ENCODE results near the gene ZNF385D.
A peak's percentile ranks its signal among the peaks of the same experiment; 100 is the strongest.

The ZNF385D gene

GRCh38 chr3:21750831-21751391 lies at the start of gene ZNF385D:
ZNF385D (minus strand) TSS chr3:21751210; CDS start chr3:21750916, 294 bp downstream.
- DNase-seq (ENCODE audit: low read depth, low spot score), result peak; percentile 72
- H3K4me3 ChIP-seq (ENCODE audit: insufficient read length, low read depth), result peak within 1 kb of the TSS; percentile 64
- no peaks in the 10 kb centered on the region for H3K9me3 ChIP-seq (ENCODE audit: insufficient read depth, low read length)
- TF ChIP-seq SUZ12 (IDR thresholded peaks at IDR 0.05; ENCODE audit: extremely low read depth, insufficient read depth, insufficient read length), result no peak
- TF ChIP-seq YY1 (IDR thresholded peaks at IDR 0.05; ENCODE audit: insufficient read depth, insufficient read length), result no peak
- TF ChIP-seq ZNF274 (IDR thresholded peaks at IDR 0.05; ENCODE audit: low read depth, low read length), result no peak
- H3K36me3 ChIP-seq (ENCODE audit: insufficient read depth, insufficient read length, low read length), result no peaks in the 10 kb centered on the region
- no peaks in the 10 kb centered on the region for H3K4me1 ChIP-seq (ENCODE audit: insufficient read depth, insufficient read length)
- peak within 1 kb of the TSS; percentile 83 for H3K9ac ChIP-seq (ENCODE audit: insufficient read length, low read depth)
- H3K27me3 ChIP-seq (ENCODE audit: insufficient read depth, insufficient read length), result peaks cover 20% of the 10 kb centered on the region

DNA sequence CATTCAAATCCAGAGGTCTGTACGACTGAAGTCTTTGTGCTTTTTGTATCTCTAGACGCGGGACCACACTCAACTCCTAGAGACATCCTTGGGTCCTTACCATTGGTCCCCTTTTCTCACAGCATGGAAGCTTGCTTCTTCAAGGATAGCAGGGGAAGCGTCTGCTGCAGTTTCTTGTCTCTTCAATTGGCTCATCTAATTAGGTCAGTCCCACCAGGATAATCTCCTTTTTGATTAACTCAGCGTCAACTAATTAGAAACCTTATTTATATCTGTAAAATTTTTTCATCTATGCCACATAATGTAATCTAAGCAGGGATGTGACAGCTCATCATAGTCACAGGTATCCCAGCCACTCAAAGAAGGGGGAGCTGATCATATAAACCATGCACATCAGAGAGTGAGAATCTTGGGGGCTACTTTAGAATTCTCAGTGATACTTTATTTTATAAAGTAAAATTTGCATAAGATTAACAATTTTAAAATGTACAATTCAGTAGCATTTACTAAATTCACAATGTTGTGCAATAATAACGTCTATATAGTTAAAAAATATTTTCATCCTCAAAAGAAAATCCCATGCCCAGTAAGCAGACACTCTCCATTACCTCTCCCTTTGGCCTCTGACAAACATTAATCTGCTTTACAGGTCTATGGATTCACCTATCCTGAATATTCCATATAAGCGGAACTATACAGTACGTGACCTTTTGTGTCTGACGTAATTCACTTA lies 47.5 kb upstream of the ZNF385D start:
- Histone ChIP-seq H3K4me1 (ENCODE audit: insufficient read depth, insufficient read length) (no peaks in the 10 kb centered on the region), H3K9me3 (ENCODE audit: insufficient read depth, low read length) (no peaks in the 10 kb centered on the region), H3K4me3 (ENCODE audit: insufficient read length, low read depth) (no peak overlapping the region), H3K36me3 (ENCODE audit: insufficient read depth, insufficient read length, low read length) (no peaks in the 10 kb centered on the region), H3K9ac (ENCODE audit: insufficient read length, low read depth) (no peak overlapping the region), H3K27me3 (ENCODE audit: insufficient read depth, insufficient read length) (no peaks in the 10 kb centered on the region)
- TF ChIP-seq ZNF274 (IDR thresholded peaks at IDR 0.05; ENCODE audit: low read depth, low read length) (no peak), YY1 (IDR thresholded peaks at IDR 0.05; ENCODE audit: insufficient read depth, insufficient read length) (no peak), SUZ12 (IDR thresholded peaks at IDR 0.05; ENCODE audit: extremely low read depth, insufficient read depth, insufficient read length) (no peak)
- no peak for DNase-seq (ENCODE audit: low read depth, low spot score)

DNA sequence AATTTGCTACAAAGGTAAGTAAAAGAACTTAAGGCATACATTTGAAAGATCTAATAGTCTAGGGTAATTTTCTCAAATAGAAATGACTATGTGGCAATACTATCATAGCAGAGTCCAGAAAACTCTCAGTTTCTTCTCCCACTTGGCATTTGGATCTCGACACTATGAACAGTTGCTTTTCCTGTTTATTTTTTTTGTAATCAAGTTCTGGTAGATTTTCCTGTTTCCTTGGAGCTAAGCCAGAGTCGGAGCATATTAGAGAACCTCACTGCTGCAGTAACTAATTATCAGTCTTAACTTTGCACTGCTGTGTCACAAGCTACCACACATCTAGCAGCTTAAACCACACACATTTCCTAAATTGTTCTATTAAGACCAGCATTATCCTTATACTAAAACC lies 44.9 kb upstream of the ZNF385D start:
- no peaks in the 10 kb centered on the region for H3K36me3 ChIP-seq (ENCODE audit: insufficient read depth, insufficient read length, low read length)
- no peaks in the 10 kb centered on the region for H3K9me3 ChIP-seq (ENCODE audit: insufficient read depth, low read length)
- H3K4me1 ChIP-seq (ENCODE audit: insufficient read depth, insufficient read length), result no peaks in the 10 kb centered on the region
- TF ChIP-seq ZNF274 (IDR thresholded peaks at IDR 0.05; ENCODE audit: low read depth, low read length) (no peak), YY1 (IDR thresholded peaks at IDR 0.05; ENCODE audit: insufficient read depth, insufficient read length) (no peak), SUZ12 (IDR thresholded peaks at IDR 0.05; ENCODE audit: extremely low read depth, insufficient read depth, insufficient read length) (no peak)
- no peak for DNase-seq (ENCODE audit: low read depth, low spot score)
- no peak overlapping the region for H3K9ac ChIP-seq (ENCODE audit: insufficient read length, low read depth)
- no peaks in the 10 kb centered on the region for H3K27me3 ChIP-seq (ENCODE audit: insufficient read depth, insufficient read length)
- no peak overlapping the region for H3K4me3 ChIP-seq (ENCODE audit: insufficient read length, low read depth)

GRCh38 chr3:21795152-21795837 lies 44.3 kb upstream of the ZNF385D start:
- TF ChIP-seq YY1 (IDR thresholded peaks at IDR 0.05; ENCODE audit: insufficient read depth, insufficient read length) (no peak), ZNF274 (IDR thresholded peaks at IDR 0.05; ENCODE audit: low read depth, low read length) (no peak), SUZ12 (IDR thresholded peaks at IDR 0.05; ENCODE audit: extremely low read depth, insufficient read depth, insufficient read length) (no peak)
- no peak for DNase-seq (ENCODE audit: low read depth, low spot score)
- H3K27me3 ChIP-seq (ENCODE audit: insufficient read depth, insufficient read length), result no peaks in the 10 kb centered on the region
- no peak overlapping the region for H3K4me3 ChIP-seq (ENCODE audit: insufficient read length, low read depth)
- no peaks in the 10 kb centered on the region for H3K36me3 ChIP-seq (ENCODE audit: insufficient read depth, insufficient read length, low read length)
- no peaks in the 10 kb centered on the region for H3K9me3 ChIP-seq (ENCODE audit: insufficient read depth, low read length)
- H3K4me1 ChIP-seq (ENCODE audit: insufficient read depth, insufficient read length), result no peaks in the 10 kb centered on the region
- H3K9ac ChIP-seq (ENCODE audit: insufficient read length, low read depth), result no peak overlapping the region

DNA sequence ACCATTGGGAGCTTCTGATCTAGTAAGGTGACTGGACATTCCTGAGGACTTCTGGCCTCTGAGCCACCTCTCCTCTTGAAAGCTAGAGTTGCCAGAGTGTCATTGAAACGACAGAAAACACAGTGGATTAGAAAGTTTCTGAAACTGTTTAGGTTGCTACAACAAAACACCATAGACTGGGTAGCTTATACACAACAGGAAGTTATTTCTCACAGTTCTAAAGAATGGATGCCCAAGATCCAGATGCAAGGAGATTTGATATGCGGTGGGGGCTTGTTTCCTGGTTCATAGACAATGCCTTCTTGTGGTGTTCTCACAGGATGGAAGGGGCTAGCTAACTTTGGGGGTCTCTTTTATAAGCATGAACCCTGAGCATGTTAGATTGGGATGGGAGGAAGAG lies 43.3 kb upstream of the ZNF385D start:
- H3K27me3 ChIP-seq (ENCODE audit: insufficient read depth, insufficient read length), result no peaks in the 10 kb centered on the region
- no peak overlapping the region for H3K9ac ChIP-seq (ENCODE audit: insufficient read length, low read depth)
- no peak for TF ChIP-seq YY1 (IDR thresholded peaks at IDR 0.05; ENCODE audit: insufficient read depth, insufficient read length)
- H3K4me3 ChIP-seq (ENCODE audit: insufficient read length, low read depth), result no peak overlapping the region
- no peak for DNase-seq (ENCODE audit: low read depth, low spot score)
- no peaks in the 10 kb centered on the region for H3K9me3 ChIP-seq (ENCODE audit: insufficient read depth, low read length)
- no peaks in the 10 kb centered on the region for H3K4me1 ChIP-seq (ENCODE audit: insufficient read depth, insufficient read length)
- no peaks in the 10 kb centered on the region for H3K36me3 ChIP-seq (ENCODE audit: insufficient read depth, insufficient read length, low read length)

GRCh38 chr3:21792176-21792575 lies 41.2 kb upstream of the ZNF385D start:
- no peak overlapping the region for H3K4me3 ChIP-seq (ENCODE audit: insufficient read length, low read depth)
- H3K4me1 ChIP-seq (ENCODE audit: insufficient read depth, insufficient read length), result no peaks in the 10 kb centered on the region
- no peak overlapping the region for H3K9ac ChIP-seq (ENCODE audit: insufficient read length, low read depth)
- H3K36me3 ChIP-seq (ENCODE audit: insufficient read depth, insufficient read length, low read length), result no peaks in the 10 kb centered on the region
- TF ChIP-seq YY1 (IDR thresholded peaks at IDR 0.05; ENCODE audit: insufficient read depth, insufficient read length) (no peak), ZNF274 (IDR thresholded peaks at IDR 0.05; ENCODE audit: low read depth, low read length) (no peak), SUZ12 (IDR thresholded peaks at IDR 0.05; ENCODE audit: extremely low read depth, insufficient read depth, insufficient read length) (no peak)
- DNase-seq (ENCODE audit: low read depth, low spot score), result no peak
- no peaks in the 10 kb centered on the region for H3K27me3 ChIP-seq (ENCODE audit: insufficient read depth, insufficient read length)
- H3K9me3 ChIP-seq (ENCODE audit: insufficient read depth, low read length), result no peaks in the 10 kb centered on the region

DNA sequence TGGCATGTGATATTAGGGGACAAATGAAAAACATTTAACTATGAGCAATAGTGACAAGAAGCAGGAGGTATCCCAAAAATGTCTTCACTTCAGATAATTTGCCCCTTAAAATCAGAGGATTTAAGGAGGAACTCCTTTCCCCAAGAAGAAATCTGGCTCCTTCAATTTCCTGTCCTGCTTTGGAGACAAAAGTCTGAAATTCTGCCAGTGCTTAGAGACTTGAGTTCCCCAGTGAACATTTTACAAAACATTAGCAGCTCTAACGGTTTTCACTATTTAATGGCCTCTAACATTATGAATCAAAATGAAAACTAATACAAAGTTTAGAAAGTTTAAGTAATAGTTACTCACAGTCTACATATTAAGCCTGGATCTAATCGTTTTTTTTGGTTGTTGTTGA lies 40.3 kb upstream of the ZNF385D start:
- Histone ChIP-seq H3K9ac (ENCODE audit: insufficient read length, low read depth) (no peak overlapping the region), H3K4me3 (ENCODE audit: insufficient read length, low read depth) (no peak overlapping the region), H3K4me1 (ENCODE audit: insufficient read depth, insufficient read length) (no peaks in the 10 kb centered on the region), H3K9me3 (ENCODE audit: insufficient read depth, low read length) (no peaks in the 10 kb centered on the region), H3K36me3 (ENCODE audit: insufficient read depth, insufficient read length, low read length) (no peaks in the 10 kb centered on the region), H3K27me3 (ENCODE audit: insufficient read depth, insufficient read length) (no peaks in the 10 kb centered on the region)
- no peak for TF ChIP-seq ZNF274 (IDR thresholded peaks at IDR 0.05; ENCODE audit: low read depth, low read length)
- TF ChIP-seq YY1 (IDR thresholded peaks at IDR 0.05; ENCODE audit: insufficient read depth, insufficient read length), result no peak
- no peak for TF ChIP-seq SUZ12 (IDR thresholded peaks at IDR 0.05; ENCODE audit: extremely low read depth, insufficient read depth, insufficient read length)
- no peak for DNase-seq (ENCODE audit: low read depth, low spot score)
